Memory B cell (primary cell): ENCODE results near the gene CPB2.
A peak's percentile ranks its signal among the peaks of the same experiment; 100 is the strongest.

Experiments
- ATAC-seq: fragments of 150-1000 bp; cut with Tn5 transposase; 2 replicates; pipeline ENCODE4 v1.10.0; 2021; ENCODE audit warnings: low read depth, mild to moderate bottlenecking, moderate library complexity
- DNase-seq, 2 donors: peaks; one replicate each; pipeline ENCODE4 v3.0.0; 2022; ENCODE audit warnings: low spot score in 2 of 2
- H3K27ac Mint-ChIP-seq: one replicate; pipeline ENCODE4 v1.8.0; 2022; ENCODE audit warnings: mild to moderate bottlenecking, moderate library complexity, mixed read lengths
- H3K27me3 Mint-ChIP-seq: one replicate; pipeline ENCODE4 v1.8.0; 2022; ENCODE audit warnings: mixed read lengths
- H3K36me3 Mint-ChIP-seq: one replicate; pipeline ENCODE4 v1.8.0; 2022; ENCODE audit warnings: mild to moderate bottlenecking, mixed read lengths
- H3K4me1 Mint-ChIP-seq: one replicate; pipeline ENCODE4 v1.8.0; 2022; ENCODE audit warnings: mixed read lengths
- H3K4me3 Mint-ChIP-seq: one replicate; pipeline ENCODE4 v1.8.0; 2022; ENCODE audit warnings: mild to moderate bottlenecking, moderate library complexity, mixed read lengths
- H3K9me3 Mint-ChIP-seq: one replicate; pipeline ENCODE4 v1.8.0; 2022; ENCODE audit warnings: mixed read lengths

The CPB2 gene

DNA sequence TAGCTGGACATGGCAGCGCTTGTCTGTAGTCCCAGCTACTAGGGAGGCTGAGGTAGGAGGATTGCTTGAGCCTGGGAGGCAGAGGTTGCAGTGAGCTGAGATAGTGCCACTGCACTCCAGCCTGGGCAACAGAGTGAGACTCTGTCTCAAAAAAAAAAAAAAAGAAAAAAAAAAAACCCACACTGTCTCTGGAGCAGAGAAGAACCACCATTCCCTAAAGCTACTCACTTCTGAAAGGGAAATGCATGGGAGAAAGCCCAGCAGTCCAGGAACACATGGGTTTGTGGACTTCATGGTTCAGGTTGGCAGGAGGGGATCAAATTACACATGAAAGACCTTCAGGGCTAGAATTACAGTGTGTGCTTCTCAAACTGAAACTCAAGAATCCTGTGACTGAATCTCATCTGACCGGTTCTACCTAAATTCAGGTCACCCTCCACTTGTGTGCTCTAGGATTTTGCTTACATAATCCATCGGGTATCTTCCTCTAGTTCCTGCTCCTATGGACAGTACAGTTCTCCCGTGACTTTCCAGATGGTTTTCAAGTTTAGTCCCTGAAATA is 30.2 kb upstream of the CPB2 start:
- DNase-seq (no peak), ATAC-seq (no peak)
- H3K27me3 Mint-ChIP-seq = no peaks in the 10 kb centered on the region
- peaks cover 6% of the 10 kb centered on the region for H3K4me1 Mint-ChIP-seq
- H3K9me3 Mint-ChIP-seq = no peaks in the 10 kb centered on the region
- H3K36me3 Mint-ChIP-seq = peaks cover 53% of the 10 kb centered on the region
- H3K4me3 Mint-ChIP-seq = no peak overlapping the region
- peak overlapping the region; percentile 71 for H3K27ac Mint-ChIP-seq

DNA sequence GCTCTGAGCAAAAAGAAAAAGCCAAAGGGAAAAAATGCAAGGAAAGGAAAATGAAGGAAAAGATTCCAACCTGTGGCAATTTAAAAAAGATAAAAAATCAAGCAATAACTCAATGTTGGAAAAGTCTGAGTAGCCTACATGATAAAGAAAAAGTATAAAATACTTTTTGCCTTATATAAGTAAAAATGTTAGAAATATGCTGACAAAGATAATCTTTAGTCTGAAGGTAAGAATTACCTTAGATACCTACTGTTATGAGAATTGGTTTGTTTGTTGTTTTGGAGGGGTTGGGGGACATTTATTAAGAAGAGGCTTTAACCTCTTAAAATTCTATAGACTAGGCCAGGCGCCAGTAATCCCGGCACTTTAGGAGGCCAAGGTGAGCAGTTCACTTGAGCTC is 29.7 kb upstream of the CPB2 start:
- Mint-ChIP-seq H3K4me1 (peaks cover 6% of the 10 kb centered on the region), H3K27ac (peak overlapping the region; percentile 67), H3K9me3 (no peaks in the 10 kb centered on the region), H3K36me3 (peaks cover 53% of the 10 kb centered on the region), H3K4me3 (no peak overlapping the region), H3K27me3 (no peaks in the 10 kb centered on the region)
- ATAC-seq (no peak), DNase-seq (no peak)

DNA sequence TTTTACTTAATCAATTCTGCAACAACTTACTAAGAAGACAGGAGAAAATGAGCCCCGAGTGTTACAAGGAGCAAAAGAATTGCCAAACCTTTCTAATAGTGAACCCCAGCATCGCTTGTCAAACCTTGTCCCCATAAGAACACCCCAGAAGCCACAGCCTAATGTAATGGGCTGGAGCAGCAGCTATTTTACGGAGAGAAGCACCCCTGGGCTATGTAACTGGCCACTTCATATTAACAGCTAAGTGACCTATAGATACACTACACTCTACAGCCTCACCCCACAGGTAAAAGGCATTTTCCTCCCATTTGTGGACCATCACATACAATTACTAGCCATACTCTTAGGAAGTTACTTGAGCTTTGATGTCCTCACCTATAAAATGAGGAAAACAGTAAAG is 27.3 kb upstream of the CPB2 start:
- Mint-ChIP-seq H3K4me3 (no peak overlapping the region), H3K27ac (peak overlapping the region; percentile 24), H3K9me3 (no peaks in the 10 kb centered on the region), H3K27me3 (no peaks in the 10 kb centered on the region), H3K36me3 (peaks cover 55% of the 10 kb centered on the region), H3K4me1 (peaks cover 6% of the 10 kb centered on the region)
- ATAC-seq (no peak), DNase-seq (no peak)

DNA sequence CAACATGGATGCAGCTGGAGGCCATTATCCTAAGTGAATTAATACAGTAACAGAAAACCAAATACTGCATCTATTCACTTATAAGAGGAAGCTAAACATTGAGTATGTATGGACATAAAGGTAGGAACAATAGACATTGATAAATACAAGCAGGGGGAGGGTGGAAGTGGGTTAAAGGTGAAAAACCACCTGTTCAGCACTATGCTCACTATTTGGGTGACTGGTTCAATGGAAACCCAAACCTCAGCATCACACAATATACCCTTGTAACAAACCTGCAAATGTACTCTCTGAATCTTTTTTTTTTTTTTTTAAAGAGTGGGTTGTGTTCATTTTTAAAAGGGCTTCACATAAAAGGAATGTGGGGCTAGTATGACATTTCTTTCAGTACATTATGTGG is 26.9 kb upstream of the CPB2 start:
- Mint-ChIP-seq H3K4me3 (no peak overlapping the region), H3K27me3 (no peaks in the 10 kb centered on the region), H3K36me3 (peaks cover 55% of the 10 kb centered on the region), H3K4me1 (peaks cover 6% of the 10 kb centered on the region), H3K9me3 (no peaks in the 10 kb centered on the region), H3K27ac (peak overlapping the region; percentile 24)
- ATAC-seq (no peak), DNase-seq (no peak)

DNA sequence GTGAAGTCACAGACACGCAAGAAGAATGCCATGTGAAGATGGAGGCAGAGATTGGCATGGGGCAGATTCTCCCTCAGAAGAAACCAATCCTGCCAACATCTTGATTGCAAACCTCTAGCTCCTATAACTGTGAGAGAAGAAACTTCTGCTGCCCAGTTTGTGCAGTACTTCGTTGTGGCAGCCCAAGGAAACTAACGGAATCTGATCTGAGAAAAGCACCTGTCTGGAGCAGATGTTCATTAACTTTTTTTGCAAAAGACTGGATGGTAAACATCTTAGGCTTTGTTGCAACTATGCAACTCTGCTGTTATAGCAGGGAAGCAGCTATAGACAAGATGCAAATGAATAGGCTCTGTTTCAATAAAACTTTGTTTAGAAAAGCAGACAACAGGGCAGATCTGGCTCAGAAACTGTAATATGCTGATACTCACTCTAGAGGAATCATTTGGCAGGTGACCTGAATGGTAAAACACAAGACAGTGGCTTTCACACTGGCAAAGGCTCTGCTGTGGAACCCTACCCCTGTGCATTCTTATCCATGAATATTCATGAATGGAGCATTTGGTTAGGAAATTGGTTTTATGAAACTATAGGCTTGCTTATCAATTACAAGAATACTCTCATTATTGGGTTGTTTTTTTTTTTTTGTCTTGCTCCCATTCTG is 25.3 kb upstream of the CPB2 start:
- ATAC-seq (no peak), DNase-seq (no peak)
- peaks cover 6% of the 10 kb centered on the region for H3K4me1 Mint-ChIP-seq
- peaks cover 46% of the 10 kb centered on the region for H3K36me3 Mint-ChIP-seq
- H3K4me3 Mint-ChIP-seq = no peak overlapping the region
- H3K9me3 Mint-ChIP-seq = no peaks in the 10 kb centered on the region
- no peak overlapping the region for H3K27ac Mint-ChIP-seq
- no peaks in the 10 kb centered on the region for H3K27me3 Mint-ChIP-seq

DNA sequence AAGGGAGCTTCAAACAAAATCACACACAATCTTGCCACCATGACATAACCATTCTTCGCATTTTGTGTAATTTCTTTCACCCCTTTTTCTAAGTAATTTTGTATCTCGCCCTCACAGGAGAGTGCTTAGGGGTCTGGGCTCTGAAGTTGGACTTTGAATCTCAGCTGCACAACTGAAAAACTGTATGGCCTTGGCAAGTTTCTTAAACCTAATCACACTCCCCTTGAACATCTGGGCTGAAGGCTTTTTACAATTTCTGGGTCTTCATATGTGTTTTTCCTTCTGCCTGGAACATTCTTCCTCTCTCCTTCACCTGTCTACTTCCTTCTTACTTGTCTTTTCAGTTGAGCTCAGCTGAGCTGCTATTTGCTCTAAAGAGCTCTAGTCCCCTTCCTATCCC is 24.3 kb upstream of the CPB2 start:
- ATAC-seq (no peak), DNase-seq (no peak)
- peak overlapping the region; percentile 14 for H3K27ac Mint-ChIP-seq
- peaks cover 43% of the 10 kb centered on the region for H3K36me3 Mint-ChIP-seq
- no peaks in the 10 kb centered on the region for H3K27me3 Mint-ChIP-seq
- no peaks in the 10 kb centered on the region for H3K9me3 Mint-ChIP-seq
- no peak overlapping the region for H3K4me3 Mint-ChIP-seq
- H3K4me1 Mint-ChIP-seq = peaks cover 15% of the 10 kb centered on the region

DNA sequence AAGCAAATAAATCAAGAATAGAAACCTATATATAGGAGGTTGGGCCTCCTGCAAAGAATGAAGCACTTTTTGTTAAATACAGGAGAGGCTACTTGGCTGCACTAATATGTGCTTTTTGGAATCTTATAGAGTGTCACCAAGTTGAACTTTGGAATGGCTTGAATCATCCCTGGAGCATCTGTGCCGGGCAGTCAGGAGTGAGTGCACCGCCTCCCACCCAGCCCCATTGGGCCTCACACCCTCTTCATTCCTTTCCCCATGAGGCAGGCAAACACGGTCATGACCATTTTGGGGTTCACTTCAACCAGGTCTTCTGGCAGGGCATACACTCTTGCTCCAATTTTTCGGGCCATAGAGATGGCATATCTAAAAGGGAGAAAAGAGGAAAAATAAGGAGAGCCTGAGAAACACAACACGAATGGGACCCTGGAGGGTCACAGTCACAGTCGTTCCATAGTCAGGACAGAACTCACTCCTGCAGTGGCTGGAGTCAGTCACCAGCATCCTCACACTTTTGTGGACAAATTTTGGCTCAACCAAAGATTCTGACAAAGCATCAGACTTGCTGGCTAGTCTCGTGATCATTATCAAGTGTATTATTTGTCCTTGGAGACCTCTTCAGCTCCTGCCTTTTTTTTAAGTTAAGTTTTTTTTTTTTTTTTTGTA is 22.7 kb upstream of the CPB2 start:
- ATAC-seq (no peak), DNase-seq (no peak)
- Mint-ChIP-seq H3K27me3 (no peaks in the 10 kb centered on the region), H3K9me3 (no peaks in the 10 kb centered on the region), H3K4me3 (no peak overlapping the region), H3K4me1 (peaks cover 19% of the 10 kb centered on the region), H3K27ac (no peak overlapping the region), H3K36me3 (peaks cover 31% of the 10 kb centered on the region)

DNA sequence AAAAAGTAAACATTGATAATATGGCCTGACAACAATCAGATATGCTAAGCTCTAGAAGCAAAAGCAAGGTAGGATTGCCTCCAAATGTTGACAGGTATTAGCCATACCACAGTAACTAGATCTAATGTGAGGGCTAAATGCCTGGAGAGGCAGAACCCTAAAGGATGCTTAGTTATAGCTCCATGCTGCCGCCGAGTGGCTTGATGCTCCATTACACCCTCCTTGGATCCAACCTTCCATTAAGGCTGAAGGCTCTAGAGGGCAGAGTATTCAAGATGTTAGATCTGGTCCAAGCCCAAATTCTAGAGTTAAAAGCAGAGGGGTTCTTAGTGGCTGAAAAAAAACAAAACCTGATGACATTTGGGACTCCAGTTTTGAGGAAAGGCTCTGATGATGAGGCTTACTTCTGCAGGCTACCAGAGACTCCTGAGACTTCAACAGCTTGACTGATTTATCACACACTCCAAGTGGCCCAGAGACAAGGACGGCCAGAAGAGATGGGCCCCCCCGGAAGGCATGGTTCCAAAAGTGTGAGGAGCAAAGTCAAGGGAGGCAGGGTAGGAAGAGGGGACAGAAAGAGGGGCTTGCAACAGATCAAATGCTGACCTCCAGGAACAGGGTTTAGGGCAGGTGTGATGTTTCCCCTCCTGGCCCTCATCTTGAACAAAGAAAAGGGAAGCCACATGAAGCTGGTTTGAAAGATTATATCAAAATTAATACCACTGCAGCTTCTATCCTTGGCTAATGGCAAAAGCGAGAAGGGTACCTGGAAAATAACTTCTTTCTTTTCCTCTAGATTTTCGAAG is 21.9 kb upstream of the CPB2 start:
- H3K9me3 Mint-ChIP-seq = no peaks in the 10 kb centered on the region
- H3K27me3 Mint-ChIP-seq = no peaks in the 10 kb centered on the region
- H3K4me1 Mint-ChIP-seq = peaks cover 19% of the 10 kb centered on the region
- DNase-seq = peak; percentile 55 to 59
- H3K4me3 Mint-ChIP-seq = no peak overlapping the region
- peaks cover 30% of the 10 kb centered on the region for H3K36me3 Mint-ChIP-seq
- peak overlapping the region; percentile 95 for H3K27ac Mint-ChIP-seq
- peak; percentile 88 for ATAC-seq

DNA sequence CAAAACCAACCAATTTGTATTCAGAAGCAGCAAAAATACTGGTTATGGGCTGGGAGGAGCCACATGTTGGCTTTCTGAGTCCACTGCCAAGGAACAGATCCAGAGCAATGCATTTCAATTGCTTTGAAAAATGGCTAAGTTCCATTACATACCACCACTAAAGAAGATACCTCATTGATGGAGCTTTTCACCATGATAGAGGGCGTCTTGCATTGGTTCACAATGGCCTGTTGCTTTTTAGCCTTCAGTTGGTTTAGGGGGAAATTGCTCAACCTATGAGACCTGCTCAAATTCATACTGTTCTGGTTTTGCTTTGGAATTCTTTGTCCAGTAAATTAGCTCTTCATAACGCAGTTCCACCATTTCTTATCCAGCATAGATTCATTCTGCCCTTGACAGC is 21.2 kb upstream of the CPB2 start:
- ATAC-seq = no peak
- Mint-ChIP-seq H3K9me3 (no peaks in the 10 kb centered on the region), H3K27me3 (no peaks in the 10 kb centered on the region), H3K27ac (peak overlapping the region; percentile 95), H3K4me3 (no peak overlapping the region), H3K36me3 (peaks cover 25% of the 10 kb centered on the region), H3K4me1 (peaks cover 19% of the 10 kb centered on the region)
- no peak for DNase-seq

DNA sequence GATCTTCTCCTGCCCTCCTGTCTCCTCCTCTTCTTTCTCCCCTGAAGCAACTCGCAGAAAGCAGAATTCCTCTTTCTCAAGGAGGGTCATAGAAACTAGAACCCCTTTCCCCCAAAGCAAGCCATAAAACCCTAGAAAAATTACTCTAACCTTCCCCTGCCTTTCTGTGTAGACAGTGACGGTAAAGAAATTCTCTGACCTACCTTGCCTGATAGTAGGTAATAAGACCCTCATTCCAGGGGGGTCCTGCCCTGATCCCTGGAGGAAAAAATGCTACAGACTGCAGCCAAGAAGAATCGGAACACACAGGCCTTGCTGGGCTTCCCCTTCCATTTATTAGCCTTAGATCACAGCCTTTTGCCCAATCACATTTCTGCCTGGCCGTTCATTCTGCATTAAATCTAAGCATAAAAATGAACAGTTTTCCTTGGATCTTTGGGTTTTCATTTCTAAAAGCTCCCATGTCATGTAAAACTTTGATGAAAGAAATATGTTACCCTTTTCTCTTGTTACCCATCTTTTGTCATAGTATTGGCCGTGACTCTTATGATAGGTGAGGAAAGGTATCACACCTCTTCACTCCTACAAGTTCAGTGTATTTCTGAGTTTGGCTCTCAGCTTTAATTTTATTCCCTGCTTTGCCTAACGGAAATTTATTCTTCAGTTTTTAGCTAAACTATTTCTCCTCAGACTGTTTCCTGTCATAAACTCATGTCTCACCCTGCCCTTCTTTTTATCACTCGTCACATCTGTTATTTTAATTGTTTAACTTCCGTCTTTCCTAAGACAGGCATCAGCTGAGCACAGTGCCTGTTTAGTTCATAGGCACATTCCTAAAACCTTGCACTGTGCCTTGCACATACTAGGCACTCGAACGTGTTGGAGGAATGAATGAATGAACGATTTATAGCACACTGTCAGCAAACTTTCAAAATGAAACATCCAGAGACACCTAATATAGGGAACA is 20.4 kb upstream of the CPB2 start:
- Mint-ChIP-seq H3K36me3 (peaks cover 17% of the 10 kb centered on the region), H3K27ac (peak overlapping the region; percentile 95), H3K9me3 (no peaks in the 10 kb centered on the region), H3K4me3 (peak overlapping the region; percentile 33), H3K27me3 (no peaks in the 10 kb centered on the region), H3K4me1 (peaks cover 19% of the 10 kb centered on the region)
- no peak for DNase-seq
- ATAC-seq = no peak

DNA sequence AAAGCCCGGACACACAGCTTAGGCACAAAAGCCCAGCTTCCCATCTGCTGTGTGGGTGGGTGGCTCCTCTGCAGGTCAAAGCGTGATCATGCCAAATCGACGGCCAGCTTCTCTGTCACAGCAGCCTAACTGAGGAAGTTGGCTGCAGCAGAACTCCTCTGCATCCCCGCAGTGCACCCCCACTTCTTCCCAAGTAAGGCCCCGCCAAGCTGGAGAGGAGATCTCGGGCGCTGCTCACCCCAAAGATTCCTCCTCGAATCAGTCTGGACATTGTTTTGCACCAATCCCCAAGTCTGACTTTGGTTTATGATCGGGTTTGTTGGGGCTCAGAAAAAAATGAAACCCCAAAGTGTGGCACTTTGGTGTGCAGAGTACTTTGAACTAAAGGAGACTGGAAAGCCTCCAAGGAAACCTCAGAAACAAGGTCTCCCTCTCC is 19.7 kb upstream of the CPB2 start:
- Mint-ChIP-seq H3K27me3 (no peaks in the 10 kb centered on the region), H3K27ac (peak overlapping the region; percentile 95), H3K4me3 (no peak overlapping the region), H3K9me3 (no peaks in the 10 kb centered on the region), H3K4me1 (peaks cover 19% of the 10 kb centered on the region), H3K36me3 (peaks cover 12% of the 10 kb centered on the region)
- DNase-seq = no peak
- ATAC-seq = peak; percentile 43

DNA sequence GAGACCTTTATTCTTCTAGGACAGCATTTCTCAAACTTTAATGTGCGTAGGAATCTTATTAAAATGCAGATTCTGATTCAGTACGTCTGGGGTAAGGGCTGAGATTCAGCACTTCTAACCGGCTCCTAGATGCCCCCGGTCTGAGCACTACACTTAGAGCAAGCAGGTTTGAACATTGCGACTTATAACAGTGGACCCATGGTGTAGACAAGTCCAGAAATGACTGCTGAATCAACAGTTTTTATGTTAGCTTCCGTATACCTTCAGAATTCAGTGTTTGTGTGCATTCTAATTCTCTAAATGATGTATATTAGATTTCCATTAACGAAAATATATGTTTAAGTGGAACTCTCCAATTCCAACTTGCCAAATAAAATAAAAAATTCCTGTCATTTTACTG is 17.5 kb upstream of the CPB2 start:
- no peaks in the 10 kb centered on the region for H3K27me3 Mint-ChIP-seq
- H3K27ac Mint-ChIP-seq = no peak overlapping the region
- peaks cover 6% of the 10 kb centered on the region for H3K36me3 Mint-ChIP-seq
- H3K4me3 Mint-ChIP-seq = no peak overlapping the region
- ATAC-seq (no peak), DNase-seq (no peak)
- H3K9me3 Mint-ChIP-seq = no peaks in the 10 kb centered on the region
- peaks cover 19% of the 10 kb centered on the region for H3K4me1 Mint-ChIP-seq

DNA sequence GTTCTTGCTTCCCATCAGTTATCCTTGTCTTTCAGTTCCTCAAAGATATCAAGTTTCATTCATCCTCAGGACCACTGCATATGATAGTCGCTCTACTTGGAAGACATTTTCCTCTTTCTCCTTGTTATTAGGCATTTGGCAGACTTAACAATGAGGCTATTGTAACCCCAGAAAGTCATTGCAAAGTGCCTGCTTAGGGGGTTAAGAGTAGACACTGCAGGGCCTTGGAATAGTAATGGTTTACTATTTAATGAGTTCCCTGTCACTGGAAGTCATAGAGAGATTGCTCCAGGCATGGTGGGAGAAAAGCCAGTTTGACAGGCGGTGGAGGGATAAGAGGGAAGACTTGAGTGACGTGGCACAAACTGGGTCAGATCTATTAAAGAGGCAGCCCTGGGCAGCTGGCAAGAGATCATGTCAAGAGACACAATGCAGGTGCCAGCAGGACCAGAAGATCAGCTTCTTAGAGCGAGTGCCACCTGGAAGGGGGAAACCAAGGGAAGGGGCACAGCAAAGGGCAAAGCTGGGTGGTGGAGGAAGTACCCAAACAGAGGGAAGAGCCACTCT is 16.8 kb upstream of the CPB2 start:
- no peak overlapping the region for H3K27ac Mint-ChIP-seq
- ATAC-seq (no peak), DNase-seq (no peak)
- no peaks in the 10 kb centered on the region for H3K9me3 Mint-ChIP-seq
- peaks cover 3% of the 10 kb centered on the region for H3K36me3 Mint-ChIP-seq
- no peaks in the 10 kb centered on the region for H3K27me3 Mint-ChIP-seq
- no peak overlapping the region for H3K4me3 Mint-ChIP-seq
- H3K4me1 Mint-ChIP-seq = peaks cover 19% of the 10 kb centered on the region
